GM23338 (cell line): ENCODE measurements around the gene TBX10.
A peak's percentile ranks its signal among the peaks of the same experiment; 100 is the strongest.

Source experiments
- CREB1 ChIP-seq: fragments of 250-450 bp; sonication (Bioruptor Pico); IDR thresholded peaks from 2 replicates; pipeline ENCODE4 v1.5.0; 2020; ENCODE audit warnings: low read depth, mild to moderate bottlenecking, moderate library complexity
- CTCF ChIP-seq, 2 experiments: fragments of 200-600 bp in 1 of 2; sonication (generic) in 1 of 2; conservative IDR thresholded peaks; 2 replicates each; pipeline versions ENCODE4 v1.5.1 to v1.6.1; 2016 to 2017; ENCODE audit warnings: antibody characterized with exemption in 2 of 2, low read depth in 2 of 2, mild to moderate bottlenecking in 2 of 2, moderate library complexity in 1 of 2
- ETS1 ChIP-seq: IDR thresholded peaks from 2 replicates; pipeline ENCODE4 v1.6.1; 2016; ENCODE audit warnings: antibody characterized with exemption
- EZH2 ChIP-seq: fragments of 200-600 bp; sonication (generic); IDR thresholded peaks from one replicate; pipeline ENCODE4 v1.8.0; 2017; ENCODE audit warnings: antibody characterized with exemption, mild to moderate bottlenecking, low read depth; ENCODE audit not compliant: unreplicated experiment
- JUNB ChIP-seq: IDR thresholded peaks from one replicate; pipeline ENCODE4 v1.6.1; 2016; ENCODE audit warnings: antibody characterized with exemption; ENCODE audit not compliant: unreplicated experiment
- STAT1 ChIP-seq: IDR thresholded peaks from one replicate; pipeline ENCODE4 v1.6.1; 2016; ENCODE audit warnings: antibody characterized with exemption; ENCODE audit not compliant: unreplicated experiment
- TF ChIP-seq, protein P1 (sequence below): IDR thresholded peaks from one replicate; pipeline ENCODE4 v1.6.1; 2018; ENCODE audit warnings: antibody characterized with exemption; ENCODE audit not compliant: unreplicated experiment

DNA sequence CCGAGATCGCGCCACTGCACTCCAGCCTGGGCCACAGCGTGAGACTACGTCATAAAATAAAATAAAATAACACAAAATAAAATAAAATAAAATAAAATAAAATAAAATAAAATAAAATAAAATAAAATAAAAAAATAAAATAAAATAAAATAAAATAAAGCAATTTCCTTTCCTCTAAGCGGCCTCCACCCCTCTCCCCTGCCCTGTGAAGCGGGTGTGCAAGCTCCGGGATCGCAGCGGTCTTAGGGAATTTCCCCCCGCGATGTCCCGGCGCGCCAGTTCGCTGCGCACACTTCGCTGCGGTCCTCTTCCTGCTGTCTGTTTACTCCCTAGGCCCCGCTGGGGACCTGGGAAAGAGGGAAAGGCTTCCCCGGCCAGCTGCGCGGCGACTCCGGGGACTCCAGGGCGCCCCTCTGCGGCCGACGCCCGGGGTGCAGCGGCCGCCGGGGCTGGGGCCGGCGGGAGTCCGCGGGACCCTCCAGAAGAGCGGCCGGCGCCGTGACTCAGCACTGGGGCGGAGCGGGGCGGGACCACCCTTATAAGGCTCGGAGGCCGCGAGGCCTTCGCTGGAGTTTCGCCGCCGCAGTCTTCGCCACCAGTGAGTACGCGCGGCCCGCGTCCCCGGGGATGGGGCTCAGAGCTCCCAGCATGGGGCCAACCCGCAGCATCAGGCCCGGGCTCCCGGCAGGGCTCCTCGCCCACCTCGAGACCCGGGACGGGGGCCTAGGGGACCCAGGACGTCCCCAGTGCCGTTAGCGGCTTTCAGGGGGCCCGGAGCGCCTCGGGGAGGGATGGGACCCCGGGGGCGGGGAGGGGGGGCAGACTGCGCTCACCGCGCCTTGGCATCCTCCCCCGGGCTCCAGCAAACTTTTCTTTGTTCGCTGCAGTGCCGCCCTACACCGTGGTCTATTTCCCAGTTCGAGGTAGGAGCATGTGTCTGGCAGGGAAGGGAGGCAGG lies 56.0 kb downstream of the TBX10 start, which contains the start of gene GSTP1:
- TF ChIP-seq STAT1 (no peak), CTCF (conservative IDR thresholded peaks at IDR 0.05; ENCODE audit: low read depth in 2 of 2) (peak; percentile 55 to 69), CREB1 (CRISPR knock-in tag) (no peak; the same call in none of the 2 replicates), EZH2 (no peak), JUNB (no peak), ETS1 (no peak)
- TF ChIP-seq, protein P1, sequence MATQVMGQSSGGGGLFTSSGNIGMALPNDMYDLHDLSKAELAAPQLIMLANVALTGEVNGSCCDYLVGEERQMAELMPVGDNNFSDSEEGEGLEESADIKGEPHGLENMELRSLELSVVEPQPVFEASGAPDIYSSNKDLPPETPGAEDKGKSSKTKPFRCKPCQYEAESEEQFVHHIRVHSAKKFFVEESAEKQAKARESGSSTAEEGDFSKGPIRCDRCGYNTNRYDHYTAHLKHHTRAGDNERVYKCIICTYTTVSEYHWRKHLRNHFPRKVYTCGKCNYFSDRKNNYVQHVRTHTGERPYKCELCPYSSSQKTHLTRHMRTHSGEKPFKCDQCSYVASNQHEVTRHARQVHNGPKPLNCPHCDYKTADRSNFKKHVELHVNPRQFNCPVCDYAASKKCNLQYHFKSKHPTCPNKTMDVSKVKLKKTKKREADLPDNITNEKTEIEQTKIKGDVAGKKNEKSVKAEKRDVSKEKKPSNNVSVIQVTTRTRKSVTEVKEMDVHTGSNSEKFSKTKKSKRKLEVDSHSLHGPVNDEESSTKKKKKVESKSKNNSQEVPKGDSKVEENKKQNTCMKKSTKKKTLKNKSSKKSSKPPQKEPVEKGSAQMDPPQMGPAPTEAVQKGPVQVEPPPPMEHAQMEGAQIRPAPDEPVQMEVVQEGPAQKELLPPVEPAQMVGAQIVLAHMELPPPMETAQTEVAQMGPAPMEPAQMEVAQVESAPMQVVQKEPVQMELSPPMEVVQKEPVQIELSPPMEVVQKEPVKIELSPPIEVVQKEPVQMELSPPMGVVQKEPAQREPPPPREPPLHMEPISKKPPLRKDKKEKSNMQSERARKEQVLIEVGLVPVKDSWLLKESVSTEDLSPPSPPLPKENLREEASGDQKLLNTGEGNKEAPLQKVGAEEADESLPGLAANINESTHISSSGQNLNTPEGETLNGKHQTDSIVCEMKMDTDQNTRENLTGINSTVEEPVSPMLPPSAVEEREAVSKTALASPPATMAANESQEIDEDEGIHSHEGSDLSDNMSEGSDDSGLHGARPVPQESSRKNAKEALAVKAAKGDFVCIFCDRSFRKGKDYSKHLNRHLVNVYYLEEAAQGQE = no peak
